Naive B cell (primary cell): ENCODE data around the gene SH3RF3. TPM values are rescaled to one million over a fixed set of nuclear protein-coding genes. Genes with fewer than 3 reads are reported as not detected.
A peak's percentile ranks its signal among the peaks of the same experiment; 100 is the strongest.

ENCODE experiments used
- ATAC-seq, 2 donors: fragments of 150-1000 bp; cut with Tn5 transposase; 2 replicates each; pipeline ENCODE4 v1.10.0; 2021; ENCODE audit warnings: low read depth in 2 of 2, mild to moderate bottlenecking in 2 of 2, moderate library complexity in 2 of 2
- DNase-seq: peaks from one replicate; pipeline ENCODE4 v3.0.0; 2022
- H3K27ac Mint-ChIP-seq, 6 donors: one replicate each; pipeline ENCODE4 v1.8.0; 2020 to 2022; ENCODE audit warnings: mild to moderate bottlenecking in 6 of 6, mixed read lengths in 6 of 6, moderate library complexity in 5 of 6, inconsistent platforms in 2 of 6
- H3K27me3 Mint-ChIP-seq, 3 donors: one replicate each; pipeline ENCODE4 v1.8.0; 2021 to 2022; ENCODE audit warnings: mixed read lengths in 3 of 3, mild to moderate bottlenecking in 1 of 3
- H3K36me3 Mint-ChIP-seq, 2 donors: one replicate each; pipeline ENCODE4 v1.8.0; 2020 to 2022; ENCODE audit warnings: mixed read lengths in 2 of 2, inconsistent platforms in 1 of 2, mild to moderate bottlenecking in 1 of 2
- H3K4me1 Mint-ChIP-seq, 3 donors: one replicate each; pipeline ENCODE4 v1.8.0; 2020 to 2022; ENCODE audit warnings: mixed read lengths in 3 of 3, inconsistent platforms in 1 of 3, mild to moderate bottlenecking in 1 of 3, moderate library complexity in 1 of 3
- H3K4me3 Mint-ChIP-seq, 8 donors: one replicate each; pipeline ENCODE4 v1.8.0; 2020 to 2022; ENCODE audit warnings: mild to moderate bottlenecking in 8 of 8, mixed read lengths in 8 of 8, moderate library complexity in 8 of 8, inconsistent platforms in 2 of 8
- H3K9me3 Mint-ChIP-seq, 7 donors: one replicate each; pipeline ENCODE4 v1.8.0; 2020 to 2022; ENCODE audit warnings: mixed read lengths in 7 of 7, mild to moderate bottlenecking in 5 of 7, inconsistent platforms in 2 of 7, moderate library complexity in 1 of 7
- polyA plus RNA-seq, 6 donors: library from polyadenylated mRNA; unstranded; fragments of 300-500 nt; fragmentation: Illumina TruSeq; gene quantifications; one replicate each; pipeline ENCODE4 v1.2.3, GENCODE V29; 2021; ENCODE audit warnings: low read depth in 6 of 6

The SH3RF3 gene
- polyA plus RNA-seq, 6 donors from 2014 or later = 0.05 to 0.76 (median 0.64) TPM; not detected in 1

DNA sequence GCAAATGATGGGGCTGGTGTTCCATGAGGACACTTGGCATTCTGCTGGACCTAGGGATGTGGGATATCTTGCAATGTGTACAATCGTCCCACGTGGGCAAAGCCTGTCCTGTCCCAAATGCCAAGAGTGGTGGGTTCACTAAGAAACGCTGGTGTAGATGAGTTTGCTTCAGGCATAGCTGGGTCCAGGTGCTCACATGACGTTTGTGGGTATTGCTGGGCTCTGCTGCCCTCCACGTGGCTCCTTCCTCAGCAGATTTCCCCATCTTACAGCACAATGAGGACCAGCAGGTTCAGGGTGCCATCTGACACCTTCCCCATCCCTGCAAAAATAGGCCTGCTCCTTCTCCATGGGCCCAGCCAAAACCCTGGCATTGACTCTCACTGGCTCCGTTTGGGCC lies 378.8 kb downstream of the SH3RF3 start:
- Mint-ChIP-seq H3K4me1 (peaks cover 0 to 6% (median 2%) of the 10 kb centered on the region in 3 donors), H3K27me3 (peaks cover 0 to 3% (median 0%) of the 10 kb centered on the region in 3 donors), H3K9me3 (peaks cover 0 to 2% (median 0%) of the 10 kb centered on the region in 7 donors), H3K36me3 (no peaks in the 10 kb centered on the region), H3K4me3 (no peak overlapping the region), H3K27ac (peak overlapping the region in 1 of 6 donors; percentile 31)
- DNase-seq (no peak), ATAC-seq (no peak)

DNA sequence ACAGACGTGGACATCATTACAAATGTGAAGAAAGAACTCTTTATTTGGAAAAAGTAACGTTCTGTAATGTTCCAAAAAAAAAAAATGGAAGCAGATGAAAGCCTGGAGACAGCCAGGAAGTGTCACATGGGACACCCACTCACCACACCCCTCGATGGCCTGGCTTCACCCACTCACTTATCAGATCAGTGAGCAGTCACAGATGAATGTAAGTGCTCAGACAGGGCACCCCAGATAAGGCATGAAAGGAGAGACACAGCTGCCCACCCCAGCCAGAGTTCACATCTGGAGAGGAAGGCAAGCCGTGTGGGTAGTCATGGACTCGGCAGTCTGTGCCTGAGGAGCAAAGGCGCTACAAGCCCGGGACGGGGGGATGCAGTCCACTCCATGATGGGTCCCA lies 379.6 kb downstream of the SH3RF3 start:
- no peak overlapping the region for H3K27ac Mint-ChIP-seq
- H3K4me3 Mint-ChIP-seq = no peak overlapping the region
- H3K36me3 Mint-ChIP-seq = no peaks in the 10 kb centered on the region
- H3K9me3 Mint-ChIP-seq = peaks cover 0 to 2% (median 0%) of the 10 kb centered on the region in 7 donors
- ATAC-seq = no peak
- no peak for DNase-seq
- H3K4me1 Mint-ChIP-seq = peaks cover 0 to 6% (median 2%) of the 10 kb centered on the region in 3 donors
- peaks cover 0 to 3% (median 0%) of the 10 kb centered on the region in 3 donors for H3K27me3 Mint-ChIP-seq

DNA sequence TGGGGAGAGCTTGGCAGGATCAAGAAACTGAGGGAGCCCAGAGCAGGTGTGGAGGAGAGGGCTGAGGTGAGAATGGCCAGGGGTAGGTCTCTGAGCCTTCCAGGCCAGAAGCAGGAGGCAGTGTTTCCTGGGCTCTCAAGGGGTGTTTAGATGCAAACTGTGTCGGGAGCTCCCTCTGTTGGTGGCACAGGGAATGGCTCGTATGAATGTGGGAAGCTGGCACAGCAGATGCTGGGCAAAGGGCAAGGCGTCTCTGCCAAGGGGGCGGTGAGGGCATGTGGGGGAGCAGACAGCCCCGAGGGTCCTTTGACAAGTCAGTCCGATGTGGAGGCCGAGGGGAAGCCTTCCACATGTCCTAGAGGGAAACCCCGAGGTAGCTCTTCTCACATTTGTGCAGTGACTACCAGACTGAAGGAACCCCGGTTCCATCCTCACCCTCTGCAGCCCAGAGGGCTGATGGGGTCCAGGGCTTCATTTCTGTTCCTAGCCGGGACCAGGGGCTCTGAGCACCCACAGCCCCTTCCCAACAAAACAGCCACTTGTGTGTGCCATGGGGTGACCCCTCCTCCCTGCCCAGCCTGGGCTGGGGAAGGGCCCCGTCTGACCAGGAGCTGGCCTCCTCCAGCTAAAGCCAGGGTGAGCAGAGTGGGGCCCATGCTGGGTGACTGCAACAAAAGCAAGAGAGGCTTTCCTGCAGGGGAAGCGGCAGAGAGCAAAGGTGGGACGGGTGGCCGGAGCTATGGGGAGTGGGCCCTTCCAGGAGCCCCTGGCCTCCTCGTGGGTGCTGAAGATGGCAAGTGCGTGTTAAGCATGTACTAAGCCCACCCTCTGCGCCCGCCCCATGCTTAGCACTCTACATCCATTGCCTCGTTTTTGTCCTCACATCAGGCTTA lies 381.4 kb downstream of the SH3RF3 start:
- H3K9me3 Mint-ChIP-seq = peaks cover 0 to 2% (median 0%) of the 10 kb centered on the region in 7 donors
- no peaks in the 10 kb centered on the region for H3K36me3 Mint-ChIP-seq
- H3K27me3 Mint-ChIP-seq = no peaks in the 10 kb centered on the region
- DNase-seq (peak; percentile 63), ATAC-seq (peak; percentile 60 to 75)
- H3K27ac Mint-ChIP-seq = no peak overlapping the region
- H3K4me1 Mint-ChIP-seq = peaks cover 0 to 6% (median 2%) of the 10 kb centered on the region in 3 donors
- no peak overlapping the region for H3K4me3 Mint-ChIP-seq

DNA sequence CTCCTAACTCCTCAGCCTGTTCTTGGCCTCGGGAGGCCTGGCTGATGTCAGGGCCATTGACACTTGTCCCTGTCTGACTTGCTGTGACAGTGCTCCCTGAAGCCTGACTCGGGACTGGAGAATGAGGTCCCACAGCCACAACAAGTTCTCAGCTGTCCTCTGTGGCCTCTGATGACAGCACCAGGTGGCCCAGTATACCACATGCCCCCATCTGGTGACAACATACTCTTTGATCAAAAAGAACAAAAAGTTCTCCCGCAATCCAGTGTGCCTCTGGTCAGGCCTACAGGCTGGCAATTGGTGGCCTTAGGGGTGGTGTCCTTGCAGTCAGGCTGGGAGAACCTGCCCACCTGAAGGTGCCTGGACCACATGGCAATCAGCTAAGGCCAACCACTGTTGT lies 382.2 kb downstream of the SH3RF3 start:
- DNase-seq (no peak), ATAC-seq (no peak)
- no peak overlapping the region for H3K4me3 Mint-ChIP-seq
- H3K27me3 Mint-ChIP-seq = no peaks in the 10 kb centered on the region
- H3K27ac Mint-ChIP-seq = no peak overlapping the region
- H3K4me1 Mint-ChIP-seq = peaks cover 0 to 6% (median 2%) of the 10 kb centered on the region in 3 donors
- peaks cover 0 to 2% (median 0%) of the 10 kb centered on the region in 7 donors for H3K9me3 Mint-ChIP-seq
- no peaks in the 10 kb centered on the region for H3K36me3 Mint-ChIP-seq

DNA sequence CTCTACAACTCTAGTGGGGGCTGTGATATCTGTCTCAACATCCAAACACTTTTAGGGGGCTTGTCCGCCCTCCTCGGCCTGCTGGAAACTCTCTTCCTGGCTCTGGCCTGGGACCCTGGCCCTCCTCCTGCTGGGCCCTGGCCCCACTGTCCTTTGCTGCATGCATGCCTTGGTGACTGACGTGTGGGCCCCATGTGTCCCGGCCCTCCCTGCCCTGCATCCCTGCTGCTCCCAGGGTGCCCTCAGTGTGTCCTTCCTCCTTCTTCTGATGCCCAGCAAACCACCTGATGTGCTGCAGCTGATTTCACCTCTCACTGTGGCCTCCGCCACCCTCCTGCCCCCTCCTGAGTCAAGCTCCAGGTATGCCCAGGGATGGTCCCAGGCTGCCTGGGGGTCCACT lies 383.1 kb downstream of the SH3RF3 start:
- DNase-seq = no peak
- ATAC-seq = no peak
- no peaks in the 10 kb centered on the region for H3K36me3 Mint-ChIP-seq
- no peak overlapping the region for H3K4me3 Mint-ChIP-seq
- H3K27ac Mint-ChIP-seq = no peak overlapping the region
- H3K27me3 Mint-ChIP-seq = no peaks in the 10 kb centered on the region
- H3K9me3 Mint-ChIP-seq = peaks cover 0 to 2% (median 0%) of the 10 kb centered on the region in 7 donors
- H3K4me1 Mint-ChIP-seq = peaks cover 0 to 6% (median 2%) of the 10 kb centered on the region in 3 donors

DNA sequence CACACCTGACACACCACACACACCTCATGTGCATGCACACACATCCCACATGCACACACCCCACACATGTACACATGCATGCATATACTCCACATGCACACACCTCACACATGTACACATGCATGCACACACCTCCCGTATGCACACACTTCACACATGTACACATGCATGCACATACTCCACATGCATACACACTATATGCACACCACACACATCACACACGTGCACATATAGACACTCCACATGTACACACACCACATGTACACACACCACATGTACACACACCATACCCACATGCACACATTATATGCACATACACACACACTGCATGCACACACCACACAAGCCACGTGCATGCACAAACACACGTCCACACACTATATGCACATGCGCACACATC lies 384.2 kb downstream of the SH3RF3 start:
- Mint-ChIP-seq H3K36me3 (no peaks in the 10 kb centered on the region), H3K4me1 (peaks cover 0 to 6% (median 2%) of the 10 kb centered on the region in 3 donors), H3K27ac (no peak overlapping the region), H3K4me3 (no peak overlapping the region), H3K9me3 (peaks cover 0 to 2% (median 0%) of the 10 kb centered on the region in 7 donors), H3K27me3 (no peaks in the 10 kb centered on the region)
- no peak for ATAC-seq
- no peak for DNase-seq

DNA sequence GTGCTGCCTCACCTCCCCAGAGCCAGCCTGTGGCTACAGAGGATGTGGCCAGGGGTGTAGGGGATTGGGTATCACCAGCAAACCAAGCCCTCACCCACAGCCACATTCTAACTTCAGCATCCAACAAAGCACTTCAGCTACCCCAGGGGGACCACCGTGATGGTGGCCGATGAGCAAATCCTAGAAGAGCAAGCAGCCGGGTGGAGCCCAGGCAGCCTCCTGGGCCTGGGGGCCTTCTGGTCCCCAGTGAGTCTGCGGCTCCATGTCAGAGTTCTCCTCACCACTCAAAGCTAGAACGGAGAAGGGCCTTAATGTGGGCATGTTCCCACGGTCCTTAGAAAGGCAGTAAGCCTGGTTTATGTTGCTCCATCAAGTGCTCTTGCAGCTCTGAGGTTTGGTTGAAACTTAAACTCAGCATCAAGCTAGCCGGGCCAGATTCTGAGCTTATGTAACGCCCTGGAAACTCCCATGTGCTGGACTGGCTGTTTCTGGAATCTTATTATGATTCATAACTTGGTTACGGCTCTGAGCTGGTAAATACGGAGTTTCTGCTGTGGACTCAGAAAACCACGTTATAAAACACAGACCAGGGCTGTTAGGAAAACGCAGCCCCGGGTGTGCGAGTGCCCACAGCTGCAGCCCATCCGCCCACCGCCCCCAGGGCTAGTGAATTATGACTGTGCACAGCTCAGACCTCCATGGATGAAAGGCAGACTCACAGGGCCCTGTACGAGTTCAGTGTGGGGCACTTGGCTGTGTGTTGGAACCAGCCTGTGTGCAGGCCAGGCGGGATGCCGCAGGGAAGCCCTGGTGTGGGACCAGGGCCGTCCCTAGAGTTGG lies 385.0 kb downstream of the SH3RF3 start:
- Mint-ChIP-seq H3K36me3 (no peaks in the 10 kb centered on the region), H3K9me3 (peaks cover 0 to 2% (median 0%) of the 10 kb centered on the region in 7 donors), H3K27ac (peak overlapping the region in 1 of 6 donors; percentile 44), H3K4me1 (peaks cover 0 to 6% (median 2%) of the 10 kb centered on the region in 3 donors), H3K4me3 (no peak overlapping the region), H3K27me3 (no peaks in the 10 kb centered on the region)
- DNase-seq (no peak), ATAC-seq (no peak)

DNA sequence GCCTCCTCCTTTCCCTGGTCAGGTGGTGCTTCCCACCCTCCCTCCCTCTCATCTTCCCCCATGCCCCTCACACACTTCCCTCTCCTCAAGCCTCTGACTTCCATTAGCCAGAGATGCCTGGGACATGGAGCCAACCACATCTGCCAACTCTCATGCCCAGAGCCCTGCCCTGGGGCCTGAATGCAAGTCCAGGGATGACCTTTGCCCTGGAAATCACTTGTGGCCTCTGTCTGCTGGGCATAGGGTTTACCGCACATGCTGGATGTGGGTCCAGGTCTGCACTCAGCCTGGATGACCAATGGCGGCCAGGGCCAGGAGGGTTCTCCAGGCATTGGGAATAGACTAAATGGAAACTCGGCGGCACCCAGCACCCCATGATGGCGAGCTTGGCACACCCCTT lies 385.9 kb downstream of the SH3RF3 start:
- no peak for ATAC-seq
- no peak for DNase-seq
- H3K4me1 Mint-ChIP-seq = peaks cover 0 to 4% (median 2%) of the 10 kb centered on the region in 3 donors
- H3K4me3 Mint-ChIP-seq = no peak overlapping the region
- H3K9me3 Mint-ChIP-seq = no peaks in the 10 kb centered on the region
- no peaks in the 10 kb centered on the region for H3K27me3 Mint-ChIP-seq
- H3K27ac Mint-ChIP-seq = no peak overlapping the region
- H3K36me3 Mint-ChIP-seq = no peaks in the 10 kb centered on the region

DNA sequence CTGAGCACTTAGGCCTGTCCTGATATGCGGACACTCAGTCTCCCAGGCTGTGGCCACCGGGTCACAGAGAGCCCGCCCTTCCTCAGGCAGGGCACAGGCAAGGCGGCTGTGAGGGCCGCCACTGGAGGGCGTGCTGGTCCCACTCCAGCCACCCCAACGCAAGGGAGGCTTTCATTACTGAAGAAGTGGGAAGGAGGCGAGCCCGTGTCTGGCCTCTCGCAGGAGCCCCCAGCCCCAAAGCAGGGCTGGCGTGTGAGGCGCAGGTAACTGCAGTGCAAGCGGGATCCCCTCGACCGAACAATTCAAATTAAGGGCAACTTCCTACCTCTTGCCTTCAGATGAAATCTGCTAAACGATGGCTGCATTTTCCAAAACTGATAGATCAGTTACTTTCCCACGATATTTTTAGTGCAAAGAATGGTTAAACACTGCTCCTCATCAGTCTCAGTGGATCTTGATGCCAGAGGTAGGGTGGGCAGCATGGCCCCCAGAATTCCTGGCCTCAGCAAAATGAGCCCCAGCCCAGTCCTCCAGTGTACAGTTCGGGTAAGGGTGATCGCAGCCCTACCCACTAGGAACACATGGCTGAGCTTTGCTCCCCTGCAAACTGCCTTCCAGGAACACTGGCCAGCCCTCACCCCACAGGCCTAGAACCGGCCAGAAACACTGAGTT lies 387.6 kb downstream of the SH3RF3 start:
- DNase-seq (no peak), ATAC-seq (no peak)
- H3K4me1 Mint-ChIP-seq = no peaks in the 10 kb centered on the region
- no peaks in the 10 kb centered on the region for H3K9me3 Mint-ChIP-seq
- H3K4me3 Mint-ChIP-seq = no peak overlapping the region
- no peaks in the 10 kb centered on the region for H3K36me3 Mint-ChIP-seq
- no peaks in the 10 kb centered on the region for H3K27me3 Mint-ChIP-seq
- H3K27ac Mint-ChIP-seq = no peak overlapping the region

DNA sequence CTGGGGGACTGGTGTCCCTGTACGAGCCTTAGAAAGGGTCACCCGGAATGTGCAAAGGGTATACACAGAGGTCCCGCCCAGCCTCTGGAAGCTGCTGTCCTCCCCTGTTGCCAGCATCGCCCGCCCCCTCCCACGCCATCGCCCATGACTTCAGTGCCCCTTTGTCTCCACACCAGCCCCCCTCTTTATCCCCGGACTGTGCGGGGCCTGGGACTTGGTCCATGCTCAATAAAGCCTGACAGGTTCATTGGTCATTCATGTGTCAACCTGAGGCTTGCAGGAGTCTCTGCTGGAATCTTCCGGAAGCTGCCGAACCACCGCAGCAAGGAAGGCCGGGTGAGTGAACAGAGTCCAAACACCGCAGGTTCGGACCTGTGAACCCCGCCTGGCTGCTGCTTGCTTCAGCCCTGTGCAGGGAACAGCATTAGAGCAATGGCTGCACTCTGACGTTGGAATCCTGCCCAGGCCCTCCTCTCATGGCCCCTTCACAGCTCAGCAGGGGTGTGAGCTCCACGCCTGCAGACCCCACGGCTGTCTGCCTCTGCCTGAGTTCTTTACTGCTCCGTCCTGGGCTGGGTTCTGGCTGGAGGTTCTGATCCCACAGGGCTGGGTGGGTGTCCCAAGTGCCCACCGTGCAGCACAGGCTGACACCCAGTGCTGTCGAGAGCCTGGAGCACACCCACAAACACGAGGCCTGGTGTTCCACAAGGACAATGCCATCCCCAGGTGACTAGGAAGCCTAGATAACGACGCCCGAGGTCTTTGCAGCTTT lies 388.3 kb downstream of the SH3RF3 start:
- no peaks in the 10 kb centered on the region for H3K9me3 Mint-ChIP-seq
- H3K4me3 Mint-ChIP-seq = peak overlapping the region in 1 of 8 donors; percentile 34
- no peak for ATAC-seq
- no peak for DNase-seq
- no peaks in the 10 kb centered on the region for H3K4me1 Mint-ChIP-seq
- no peaks in the 10 kb centered on the region for H3K27me3 Mint-ChIP-seq
- no peak overlapping the region for H3K27ac Mint-ChIP-seq
- no peaks in the 10 kb centered on the region for H3K36me3 Mint-ChIP-seq

DNA sequence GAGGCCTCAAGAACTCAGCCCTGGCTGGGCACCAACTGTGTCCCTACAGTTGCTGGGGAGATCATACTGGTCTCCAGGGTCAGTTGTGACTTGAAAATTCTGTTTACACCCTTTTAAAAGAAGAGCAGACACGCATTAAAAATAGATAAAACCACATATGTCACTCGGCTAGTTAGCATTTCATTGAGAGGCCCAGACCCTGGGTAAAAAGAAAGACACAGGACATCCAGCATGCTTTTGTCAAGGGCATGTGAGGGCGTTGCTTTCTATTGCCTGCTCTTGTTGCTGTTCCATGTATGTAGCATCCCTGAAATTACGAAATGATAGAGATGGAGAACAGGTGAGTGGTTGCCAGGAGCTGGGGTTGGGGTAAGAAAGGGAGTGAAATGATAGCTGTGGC lies 390.5 kb downstream of the SH3RF3 start:
- DNase-seq = no peak
- H3K9me3 Mint-ChIP-seq = no peaks in the 10 kb centered on the region
- peak overlapping the region in 1 of 8 donors; percentile 43 for H3K4me3 Mint-ChIP-seq
- H3K4me1 Mint-ChIP-seq = no peaks in the 10 kb centered on the region
- no peak for ATAC-seq
- no peaks in the 10 kb centered on the region for H3K36me3 Mint-ChIP-seq
- no peaks in the 10 kb centered on the region for H3K27me3 Mint-ChIP-seq
- H3K27ac Mint-ChIP-seq = no peak overlapping the region

DNA sequence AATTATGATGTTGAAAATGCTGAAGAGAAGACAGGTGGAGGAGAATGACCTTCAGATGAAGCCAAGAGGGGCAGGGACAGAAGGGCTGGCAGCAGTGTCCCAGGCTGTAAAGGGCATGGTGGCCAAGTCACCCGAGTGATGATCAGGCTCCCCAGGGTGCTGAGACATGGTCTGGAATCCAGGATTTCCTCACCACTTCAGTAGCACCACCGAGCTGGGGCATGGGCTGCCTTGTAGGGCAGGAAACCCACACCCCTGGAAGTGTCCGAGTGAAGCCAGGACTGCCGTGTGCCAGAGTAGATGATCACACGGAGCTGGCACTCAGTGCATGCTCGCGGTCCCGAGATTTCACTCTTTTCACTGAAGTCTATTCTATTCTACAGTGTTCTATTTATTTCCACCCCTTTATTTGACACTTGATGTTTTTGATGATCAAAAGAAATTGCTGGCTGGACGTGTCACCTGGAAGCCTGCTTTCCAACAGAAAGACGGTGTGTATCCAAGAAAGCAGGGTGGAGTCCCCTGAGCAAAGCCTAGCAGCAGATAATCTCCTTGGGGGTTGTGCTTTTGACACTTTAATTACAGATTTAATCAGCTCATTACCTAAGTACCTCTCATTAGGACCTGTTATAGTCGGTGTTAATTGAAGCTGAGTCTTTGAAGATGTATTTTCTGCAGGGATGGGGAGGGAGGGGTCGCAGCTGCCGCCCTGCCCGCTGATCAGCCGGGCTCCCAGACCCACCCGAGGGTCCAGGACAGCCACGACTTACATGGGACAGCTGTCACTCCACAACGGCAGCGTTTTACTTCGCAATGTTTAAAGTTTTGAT lies 392.4 kb downstream of the SH3RF3 start:
- no peaks in the 10 kb centered on the region for H3K9me3 Mint-ChIP-seq
- no peaks in the 10 kb centered on the region for H3K27me3 Mint-ChIP-seq
- ATAC-seq (no peak), DNase-seq (no peak)
- no peaks in the 10 kb centered on the region for H3K4me1 Mint-ChIP-seq
- peak overlapping the region in 1 of 6 donors; percentile 11 for H3K27ac Mint-ChIP-seq
- no peaks in the 10 kb centered on the region for H3K36me3 Mint-ChIP-seq
- no peak overlapping the region for H3K4me3 Mint-ChIP-seq
